HG03097 (cell line): Measurements from ENCODE around the gene ITSN2.

Experiments
- ATAC-seq: cut with Tn5 transposase; IDR thresholded peaks from one replicate; pipeline ENCODE4 v1.9.1; 2021; ENCODE audit not compliant: unreplicated experiment, low FRiP score

The ITSN2 gene

GRCh38 chr2:24191848-24192247, 168.5 kb downstream of the ITSN2 start:
- ATAC-seq: no peak

DNA sequence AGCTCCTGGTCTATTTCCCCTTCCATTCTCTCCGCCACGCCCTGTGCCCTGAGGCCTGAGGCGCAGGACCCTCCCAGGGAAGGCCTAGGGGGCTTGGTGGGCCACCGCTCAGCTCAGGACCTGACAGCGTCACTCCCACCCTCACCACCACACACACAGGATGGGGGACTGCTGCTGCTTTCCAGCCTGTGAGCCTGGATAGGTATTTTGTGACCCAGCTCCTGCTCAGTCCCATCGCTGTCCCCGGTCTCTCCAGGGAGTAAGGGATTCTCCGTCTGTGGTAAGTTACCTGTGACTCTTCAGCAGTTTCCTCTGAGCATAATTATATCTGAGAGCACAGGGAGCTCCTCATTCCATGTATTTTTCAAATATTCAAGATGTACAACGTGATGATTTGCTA, 169.2 kb downstream of the ITSN2 start:
- ATAC-seq: no peak

DNA sequence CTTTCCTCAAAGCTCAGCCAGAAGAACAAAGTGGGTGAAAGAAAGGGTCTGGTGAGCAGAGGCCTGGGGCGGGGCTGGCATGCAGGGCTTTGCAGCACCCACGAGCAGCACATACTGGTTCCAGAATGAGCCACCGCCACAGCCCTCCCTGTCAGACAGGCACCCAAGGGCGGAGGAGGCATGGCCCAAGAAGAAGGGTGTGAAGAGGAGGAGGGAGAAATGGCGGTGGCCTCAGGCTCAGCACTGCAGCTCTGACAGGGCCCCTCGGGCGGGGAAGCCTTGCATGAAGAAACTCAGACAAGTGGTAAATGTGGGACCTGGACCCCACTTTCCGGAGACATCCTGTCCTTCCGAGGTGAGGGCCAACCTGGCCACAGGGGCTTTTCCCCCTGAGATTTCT, 169.8 kb downstream of the ITSN2 start:
- ATAC-seq: no peak

DNA sequence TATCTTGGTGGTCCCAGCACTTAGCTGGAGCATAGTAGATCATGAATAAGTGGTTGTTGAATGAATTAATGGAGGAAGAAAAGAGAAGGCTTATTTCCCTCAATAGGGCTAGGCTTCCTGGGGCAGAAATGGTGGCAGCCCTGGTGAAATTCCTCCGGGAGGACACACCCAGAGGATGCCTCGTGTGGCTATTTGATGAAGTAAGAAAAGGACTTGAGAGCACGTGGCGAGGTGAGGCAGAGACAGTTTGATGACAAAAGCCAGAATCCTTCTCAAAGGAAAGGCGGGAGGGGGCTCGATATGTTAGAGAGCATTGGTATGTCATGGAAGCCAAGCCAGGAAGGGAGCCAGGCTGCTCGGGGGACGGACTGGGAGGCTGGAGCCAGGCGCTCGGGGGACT, 170.8 kb downstream of the ITSN2 start:
- ATAC-seq: no peak

DNA sequence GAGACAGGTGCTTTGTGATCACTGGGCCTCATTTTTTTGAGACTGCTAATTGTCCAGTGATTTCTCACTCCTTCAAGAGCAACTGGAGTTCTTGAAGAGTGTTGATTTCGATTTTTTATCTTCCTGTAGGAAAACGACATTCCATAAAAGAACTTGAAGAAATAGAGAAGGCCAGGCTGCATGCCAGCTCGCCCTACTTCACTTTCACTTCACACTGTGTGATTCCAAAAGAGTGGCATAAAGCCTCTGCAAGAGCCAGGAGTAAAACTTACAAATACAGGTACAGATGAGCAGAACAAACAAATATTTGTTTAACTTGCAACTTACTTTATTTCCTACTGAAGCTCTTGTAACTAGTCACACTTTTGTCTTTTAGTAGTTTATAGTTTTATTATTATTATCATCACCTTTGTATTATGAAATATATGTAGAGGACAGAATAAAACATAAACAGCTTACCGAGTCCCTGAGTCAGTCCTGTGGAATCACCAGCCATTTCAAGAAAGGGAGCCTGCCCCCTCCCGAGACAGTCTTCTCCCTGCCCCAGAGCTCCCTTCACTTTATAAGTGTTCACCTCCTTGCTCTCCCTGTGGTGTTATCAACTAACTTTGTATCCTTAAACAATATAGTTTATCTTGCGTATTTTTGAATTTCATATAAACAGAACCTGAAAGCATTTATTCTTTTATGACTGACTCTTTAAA, 176.8 kb downstream of the ITSN2 start:
- ATAC-seq: no peak

GRCh38 chr2:24182507-24182906, 177.8 kb downstream of the ITSN2 start:
- no peak for ATAC-seq

GRCh38 chr2:24181849-24182248, 178.5 kb downstream of the ITSN2 start:
- ATAC-seq: no peak

DNA sequence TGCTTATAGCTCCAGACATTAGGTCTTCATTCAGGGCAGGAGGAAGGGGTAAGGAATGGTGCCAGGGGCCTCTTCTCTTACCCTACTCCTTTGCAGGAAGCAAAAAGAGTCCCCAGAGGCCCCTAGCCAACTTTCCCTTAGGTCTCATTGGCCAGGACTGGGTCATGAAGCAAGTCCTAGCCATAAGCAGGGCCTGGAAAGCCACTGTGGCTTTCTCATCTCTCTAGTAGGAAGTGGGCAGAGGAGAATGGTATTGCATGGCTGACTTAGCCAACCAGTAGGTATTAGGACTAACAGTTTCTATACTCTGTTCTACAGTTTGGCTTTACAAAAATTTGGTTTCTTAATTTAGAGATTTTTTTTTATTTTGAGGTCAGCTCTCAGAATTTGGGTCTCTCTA, 180.7 kb downstream of the ITSN2 start:
- no peak for ATAC-seq

DNA sequence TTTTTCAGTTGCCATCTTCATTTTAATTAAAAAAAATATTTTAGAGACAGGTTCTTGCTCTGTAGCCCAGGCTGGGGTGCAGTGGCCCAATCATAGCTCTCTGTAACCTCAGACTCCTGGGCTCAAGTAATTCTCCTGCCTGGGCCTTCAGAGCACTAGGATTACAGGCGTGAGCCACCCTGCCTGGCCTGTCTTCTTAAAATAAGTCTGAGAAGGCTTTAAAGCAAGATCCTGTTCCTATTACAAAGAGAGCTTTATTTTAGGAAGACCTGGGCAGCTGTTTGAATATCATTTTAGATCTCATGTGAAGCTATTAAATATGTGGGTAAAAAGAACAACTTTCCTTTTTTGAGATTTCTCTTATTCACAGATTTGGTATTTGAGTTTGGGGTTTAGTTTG, 184.0 kb downstream of the ITSN2 start:
- no peak for ATAC-seq

- no peak for ATAC-seq
Observed at GRCh38 chr2:24175631-24176187, 184.6 kb downstream of the ITSN2 start.

DNA sequence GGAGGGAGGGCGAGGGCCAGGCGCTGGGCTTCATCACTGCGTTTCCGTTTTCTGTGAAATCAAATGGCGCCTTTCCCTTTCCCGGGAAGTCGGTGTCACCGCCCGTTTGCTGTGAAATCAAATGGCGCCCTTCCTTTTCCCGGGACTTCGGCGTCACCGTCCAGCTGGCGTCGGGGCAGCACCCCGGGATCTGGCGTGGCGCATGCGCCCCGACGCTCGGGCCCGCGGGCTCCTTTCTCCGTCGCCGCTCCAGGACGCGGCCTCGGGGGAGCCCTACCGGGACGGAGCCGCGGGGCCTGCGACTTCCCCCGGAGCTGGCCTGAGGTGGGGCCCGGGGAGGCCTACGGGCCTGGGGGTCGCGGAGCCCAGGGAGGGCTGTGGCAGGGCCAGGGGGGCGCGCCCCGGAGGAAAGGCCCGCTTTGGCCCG, 185.5 kb downstream of the ITSN2 start, which contains the start of gene FAM228A:
Gene FAM228A (plus strand): TSS at position 203 of the 427 bp plus-strand sequence. CDS start 428 bp downstream, outside the sequence.
- no peak for ATAC-seq

DNA sequence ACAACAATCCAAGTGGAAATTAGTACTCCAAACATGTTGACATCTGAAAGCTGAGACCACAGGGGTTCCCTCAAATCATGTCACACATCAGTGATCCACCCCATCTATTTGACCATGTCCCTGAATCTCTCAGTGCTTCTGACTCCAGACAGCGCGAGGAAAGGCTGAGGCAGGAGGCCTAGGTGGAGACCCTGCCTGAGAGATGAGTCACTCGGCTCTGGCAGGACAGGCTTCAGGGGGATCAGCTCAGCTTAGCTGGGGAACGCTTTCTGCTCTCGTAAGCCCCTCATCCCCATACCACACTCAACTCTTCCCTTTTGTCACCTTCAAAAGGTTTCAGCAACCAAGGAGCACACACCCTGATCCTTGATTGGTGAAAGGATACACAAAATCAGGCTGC, 191.3 kb downstream of the ITSN2 start:
- no peak for ATAC-seq

DNA sequence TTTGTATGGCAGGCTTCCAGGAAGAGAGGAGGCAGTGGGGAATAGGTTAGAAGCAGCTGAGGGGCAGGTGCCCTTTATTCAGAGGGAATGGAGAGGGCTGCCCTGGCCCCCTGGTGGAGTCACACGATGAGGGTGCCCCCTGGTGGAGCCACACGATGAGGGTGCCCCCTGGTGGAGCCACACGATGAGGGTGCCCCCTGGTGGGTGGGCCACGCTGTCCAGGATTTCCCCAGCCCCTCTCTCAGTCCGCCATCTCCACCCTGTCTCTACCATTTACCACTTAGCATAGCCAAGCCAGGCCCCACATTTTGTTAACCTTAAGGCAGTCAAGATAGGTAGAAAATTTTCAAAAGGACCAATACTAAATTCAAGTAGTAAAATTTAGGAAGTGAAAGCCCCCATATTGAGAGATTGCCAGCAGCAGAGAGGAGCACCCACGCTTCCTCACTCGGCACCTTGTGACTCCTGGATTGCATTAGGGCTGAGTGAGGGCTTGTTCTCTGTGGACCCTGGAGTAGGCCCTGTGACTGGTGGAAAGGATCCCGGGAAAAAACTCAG, 195.8 kb downstream of the ITSN2 start:
- ATAC-seq: no peak

- no peak for ATAC-seq
Observed at GRCh38 chr2:24163601-24164000, 196.7 kb downstream of the ITSN2 start.

- ATAC-seq: no peak
Observed at GRCh38 chr2:24163186-24163585, 197.2 kb downstream of the ITSN2 start.

- no peak for ATAC-seq
Observed at GRCh38 chr2:24162494-24162893, 197.8 kb downstream of the ITSN2 start.

DNA sequence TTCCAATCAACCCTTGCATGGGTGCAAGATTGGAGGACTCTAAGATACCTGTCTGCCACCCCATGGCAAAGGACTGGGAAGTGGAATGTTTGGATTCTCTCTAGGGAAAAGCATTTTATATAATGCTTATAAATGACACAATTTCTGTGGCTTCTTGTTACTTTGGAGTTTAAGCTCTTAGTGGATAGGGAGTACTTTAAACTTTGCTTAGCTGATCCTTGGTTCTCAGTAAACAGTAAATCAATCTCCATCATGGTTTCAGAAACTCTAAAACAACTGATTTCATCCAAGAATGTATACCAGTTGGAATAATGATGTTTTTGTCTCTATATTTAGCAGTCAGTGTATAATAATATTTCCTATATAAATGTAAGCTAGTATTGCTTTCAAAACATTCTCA, 199.6 kb downstream of the ITSN2 start:
- ATAC-seq: no peak

DNA sequence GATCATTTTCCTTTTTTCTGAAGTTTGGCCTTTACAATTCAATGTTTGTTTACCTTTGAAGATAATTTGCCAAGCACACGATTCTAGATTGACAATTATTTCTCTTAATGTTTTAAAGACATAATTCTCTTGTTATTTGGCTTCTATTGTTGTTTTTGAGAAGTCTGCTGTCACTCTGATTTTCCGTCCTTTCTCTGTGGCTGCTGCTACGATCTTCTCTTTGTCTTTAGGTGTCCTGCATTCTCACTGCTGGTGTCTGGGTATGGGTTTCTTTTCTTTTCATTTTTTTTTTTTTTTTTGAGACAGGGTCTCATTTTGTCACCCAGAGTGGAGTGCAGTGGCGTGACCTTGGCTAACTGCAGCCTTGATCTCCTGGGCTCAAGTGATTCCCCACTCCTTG, 200.6 kb downstream of the ITSN2 start:
- no peak for ATAC-seq

- no peak for ATAC-seq
Observed at GRCh38 chr2:24158131-24158530, 202.2 kb downstream of the ITSN2 start.

- ATAC-seq: no peak
Observed at GRCh38 chr2:24153478-24153877, 206.9 kb downstream of the ITSN2 start.
